Measurements from ENCODE around the gene ANXA3. TPM values are rescaled to one million over a fixed set of nuclear protein-coding genes. Genes with fewer than 3 reads are reported as not detected.

The ANXA3 gene
- total RNA-seq, 4 donors from 2014 or later: 22.3 to 253 (median 150) TPM

DNA sequence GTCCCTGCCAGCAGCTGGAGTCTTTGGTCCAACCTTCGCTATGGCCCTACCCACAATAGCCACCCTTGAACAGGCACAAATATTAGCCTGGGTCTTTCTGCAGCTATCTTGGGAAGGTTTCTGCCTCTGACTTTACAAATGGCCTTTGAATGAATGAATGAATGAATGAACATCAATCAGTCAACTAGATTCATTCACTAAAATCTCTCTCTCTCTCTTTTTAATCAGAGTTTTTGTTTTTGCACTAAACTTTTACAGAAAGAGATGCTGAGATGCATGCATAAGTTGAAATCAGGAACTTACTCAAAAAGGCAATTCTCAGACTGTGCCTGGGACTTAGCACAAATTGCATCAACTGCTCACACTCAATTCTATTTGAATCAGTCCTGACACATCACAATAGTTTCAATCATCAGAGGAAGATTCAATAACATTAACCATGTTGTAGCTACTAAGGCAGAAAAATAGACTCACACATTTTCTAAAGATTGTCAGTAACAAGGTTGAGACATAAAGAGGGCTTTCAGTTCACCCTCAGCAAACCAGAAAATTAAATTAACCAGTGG lies 55.0 kb downstream of the ANXA3 start:
- Histone ChIP-seq H3K4me3 (no peak overlapping the region), H3K9me3 (no peaks in the 10 kb centered on the region), H3K27me3 (no peaks in the 10 kb centered on the region), H3K4me1 (no peaks in the 10 kb centered on the region), H3K27ac (no peak overlapping the region), H3K36me3 (peaks cover 0 to 63% of the 10 kb centered on the region in 2 donors)
- no peak for ATAC-seq
- WGBS, 2 donors (ENCODE audit: low coverage in 1 of 2): no CpG with 5 or more reads among the region's 1 CpG
- TF ChIP-seq CTCF (IDR thresholded peaks at IDR 0.05): no peak
- no peak for TF ChIP-seq POLR2A (IDR thresholded peaks at IDR 0.05)
- TF ChIP-seq EP300 (IDR thresholded peaks at IDR 0.05): no peak
- TF ChIP-seq POLR2AphosphoS5 (IDR thresholded peaks at IDR 0.05): no peak

DNA sequence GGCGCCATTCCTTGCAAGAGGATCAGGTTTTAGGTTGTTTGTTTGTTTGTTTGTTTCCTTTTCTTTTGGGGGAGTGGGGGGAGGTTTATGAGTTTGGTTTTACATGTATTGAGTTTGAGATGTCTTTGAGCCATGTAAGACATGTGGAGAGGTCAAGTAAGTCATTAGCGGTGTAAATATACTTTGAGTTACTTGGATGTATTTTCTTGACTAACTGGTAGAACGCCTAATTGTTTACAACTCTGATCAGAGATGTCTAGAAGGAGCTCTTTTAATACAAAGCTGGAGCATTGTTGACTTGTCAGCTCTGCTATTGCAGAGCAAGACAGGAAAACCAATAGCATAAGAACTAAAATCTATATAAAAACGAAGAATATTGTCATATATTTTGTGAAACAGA lies 57.1 kb downstream of the ANXA3 start:
- H3K4me1 ChIP-seq: peaks cover 0 to 8% (median 0%) of the 10 kb centered on the region in 3 donors
- 76 to 81% methylated on average over 4 of the region's 4 CpGs for WGBS, 2 donors (ENCODE audit: low coverage in 1 of 2)
- no peak for TF ChIP-seq EP300 (IDR thresholded peaks at IDR 0.05)
- no peak for TF ChIP-seq POLR2A (IDR thresholded peaks at IDR 0.05)
- TF ChIP-seq CTCF (IDR thresholded peaks at IDR 0.05): no peak
- no peak for TF ChIP-seq POLR2AphosphoS5 (IDR thresholded peaks at IDR 0.05)
- H3K4me3 ChIP-seq: no peak overlapping the region
- H3K36me3 ChIP-seq: peaks cover 0 to 43% of the 10 kb centered on the region in 2 donors
- H3K27me3 ChIP-seq: no peaks in the 10 kb centered on the region
- H3K9me3 ChIP-seq: no peaks in the 10 kb centered on the region
- no peak for ATAC-seq
- no peak overlapping the region for H3K27ac ChIP-seq

DNA sequence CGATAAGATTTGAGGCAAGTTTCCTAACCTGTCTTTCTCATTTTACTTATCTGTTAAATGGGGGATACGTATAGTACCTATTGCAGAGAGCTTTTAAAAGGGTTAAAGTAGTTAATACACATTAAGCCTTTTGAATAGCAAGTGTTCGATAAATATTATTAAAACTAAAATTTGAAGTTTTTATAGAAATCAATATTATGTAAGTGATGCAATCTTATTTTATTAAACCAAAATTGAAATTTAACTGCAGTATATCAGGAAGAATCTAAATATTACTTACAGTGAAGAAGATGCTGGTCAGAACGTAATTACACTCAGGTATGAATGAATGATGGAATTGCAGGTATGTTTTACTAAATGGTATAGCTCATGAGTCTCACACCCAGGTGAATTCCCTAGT lies 58.0 kb downstream of the ANXA3 start:
- peaks cover 0 to 34% of the 10 kb centered on the region in 2 donors for H3K36me3 ChIP-seq
- peaks cover 0 to 8% (median 0%) of the 10 kb centered on the region in 3 donors for H3K4me1 ChIP-seq
- no peaks in the 10 kb centered on the region for H3K27me3 ChIP-seq
- WGBS, 2 donors (ENCODE audit: low coverage in 1 of 2): 60 to 85% methylated on average over 3 to 4 of the region's 4 CpGs
- no peak for ATAC-seq
- TF ChIP-seq CTCF (IDR thresholded peaks at IDR 0.05) (no peak), EP300 (IDR thresholded peaks at IDR 0.05) (no peak), POLR2A (IDR thresholded peaks at IDR 0.05) (no peak), POLR2AphosphoS5 (IDR thresholded peaks at IDR 0.05) (no peak)
- H3K4me3 ChIP-seq: no peak overlapping the region
- no peak overlapping the region for H3K27ac ChIP-seq
- no peaks in the 10 kb centered on the region for H3K9me3 ChIP-seq

DNA sequence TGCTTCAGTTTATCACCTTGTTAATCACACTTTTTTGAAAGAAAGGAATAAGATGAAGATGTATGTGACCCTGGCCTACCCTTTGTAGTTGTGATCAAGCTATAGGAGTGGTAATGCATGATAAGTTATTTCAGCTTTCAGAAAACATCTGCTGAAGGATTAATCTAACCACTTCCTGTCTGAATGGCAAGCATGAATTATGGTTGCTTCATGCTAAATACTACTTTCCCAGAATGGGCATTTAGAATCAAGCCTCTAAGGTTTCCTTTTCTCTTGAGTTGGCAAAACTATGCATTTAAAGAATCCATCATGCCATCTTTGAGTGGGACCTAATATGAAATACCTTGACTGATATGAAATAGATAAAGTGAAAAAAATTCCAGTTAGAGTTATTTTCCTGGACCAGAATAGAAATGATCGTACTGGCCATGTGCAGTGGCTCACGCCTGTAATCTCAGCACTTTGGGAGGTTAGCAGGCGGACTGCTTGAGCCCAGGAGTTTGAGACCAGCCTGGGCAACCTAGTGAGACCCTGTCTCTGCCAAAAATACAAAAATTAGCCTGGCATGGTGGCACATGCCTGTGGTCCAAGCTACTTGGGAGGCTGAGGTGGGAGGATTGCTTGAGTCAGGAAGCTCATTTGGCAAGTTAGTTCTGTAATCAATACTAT lies 59.1 kb downstream of the ANXA3 start:
- Histone ChIP-seq H3K9me3 (no peaks in the 10 kb centered on the region), H3K36me3 (peaks cover 0 to 25% of the 10 kb centered on the region in 2 donors), H3K27ac (no peak overlapping the region), H3K4me3 (no peak overlapping the region), H3K4me1 (peaks cover 0 to 8% (median 0%) of the 10 kb centered on the region in 3 donors), H3K27me3 (no peaks in the 10 kb centered on the region)
- no peak for ATAC-seq
- WGBS, 2 donors (ENCODE audit: low coverage in 1 of 2): 72 to 89% methylated on average over 3 of the region's 3 CpGs
- TF ChIP-seq EP300 (IDR thresholded peaks at IDR 0.05): no peak
- no peak for TF ChIP-seq CTCF (IDR thresholded peaks at IDR 0.05)
- TF ChIP-seq POLR2A (IDR thresholded peaks at IDR 0.05): no peak
- no peak for TF ChIP-seq POLR2AphosphoS5 (IDR thresholded peaks at IDR 0.05)

DNA sequence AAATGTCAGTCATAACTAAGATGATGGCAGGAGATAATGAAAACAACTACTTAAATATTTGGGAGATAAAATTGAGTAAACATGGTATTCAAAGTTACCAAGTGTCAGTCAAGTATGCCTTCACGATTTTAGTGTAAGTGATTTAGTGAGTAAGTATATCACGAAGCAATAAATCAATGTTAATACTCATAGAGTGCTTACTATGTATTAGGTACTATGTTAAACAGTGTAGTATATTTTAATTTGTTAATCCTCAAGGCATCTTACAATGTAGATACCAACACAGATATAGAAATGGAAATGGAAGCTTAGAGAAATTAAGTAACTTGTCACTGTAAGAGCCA lies 59.6 kb downstream of the ANXA3 start:
- peaks cover 0 to 21% of the 10 kb centered on the region in 2 donors for H3K36me3 ChIP-seq
- no peaks in the 10 kb centered on the region for H3K9me3 ChIP-seq
- no peak for TF ChIP-seq POLR2AphosphoS5 (IDR thresholded peaks at IDR 0.05)
- no peak for TF ChIP-seq EP300 (IDR thresholded peaks at IDR 0.05)
- no peak for TF ChIP-seq POLR2A (IDR thresholded peaks at IDR 0.05)
- no peak for TF ChIP-seq CTCF (IDR thresholded peaks at IDR 0.05)
- no peak overlapping the region for H3K27ac ChIP-seq
- H3K27me3 ChIP-seq: no peaks in the 10 kb centered on the region
- peaks cover 0 to 8% (median 0%) of the 10 kb centered on the region in 3 donors for H3K4me1 ChIP-seq
- ATAC-seq: no peak
- H3K4me3 ChIP-seq: no peak overlapping the region
- WGBS, 2 donors (ENCODE audit: low coverage in 1 of 2): 75 to 80% methylated on average over 2 of the region's 2 CpGs

Measured in gastroesophageal sphincter (tissue), 4 donors.